Natural killer cell (primary cell): ENCODE measurements around the gene CCL27. TPM values are rescaled to one million over a fixed set of nuclear protein-coding genes. Genes with fewer than 3 reads are reported as not detected.

Source experiments
- ATAC-seq, 3 donors: fragments of 150-1000 bp in 2 of 3; fragments of 200-7000 bp in 1 of 3; cut with Tn5 transposase; 1 replicate in 1 of 3; 2 replicates in 2 of 3; pipeline ENCODE4 v1.10.0; 2021; ENCODE audit warnings: mild to moderate bottlenecking in 2 of 3, moderate library complexity in 2 of 3
- DNase-seq, 2 donors: peaks; one replicate each; pipeline versions ENCODE4 v3.0.0 to v3.0.0-alpha.2; 2013 to 2021; ENCODE audit warnings: mixed read lengths in 1 of 2
- H3K27ac ChIP-seq: one replicate; pipeline ENCODE4 v1.5.1; 2013; ENCODE audit warnings: mild to moderate bottlenecking, low read length
- H3K27me3 ChIP-seq: one replicate; pipeline ENCODE4 v1.6.1; 2013; ENCODE audit warnings: low read length; ENCODE audit not compliant: control insufficient read depth, insufficient read depth
- H3K36me3 ChIP-seq: one replicate; pipeline ENCODE4 v1.6.1; 2013; ENCODE audit warnings: low read length; ENCODE audit not compliant: control insufficient read depth, insufficient read depth
- H3K4me1 ChIP-seq: one replicate; pipeline ENCODE4 v1.6.1; 2013; ENCODE audit warnings: low read length; ENCODE audit not compliant: control insufficient read depth, insufficient read depth
- H3K4me3 ChIP-seq: one replicate; pipeline ENCODE4 v1.5.1; 2013; ENCODE audit warnings: low read length
- H3K9me3 ChIP-seq: one replicate; pipeline ENCODE4 v1.6.1; 2013; ENCODE audit warnings: low read length; ENCODE audit not compliant: control insufficient read depth, insufficient read depth
- H3K27ac Mint-ChIP-seq, 2 donors: one replicate each; pipeline ENCODE4 v1.8.0; 2022; ENCODE audit warnings: mild to moderate bottlenecking in 2 of 2, mixed read lengths in 2 of 2, moderate library complexity in 1 of 2
- H3K27me3 Mint-ChIP-seq, 2 donors: one replicate each; pipeline ENCODE4 v1.8.0; 2022; ENCODE audit warnings: low read depth in 2 of 2, mixed read lengths in 2 of 2
- H3K36me3 Mint-ChIP-seq: one replicate; pipeline ENCODE4 v1.8.0; 2022; ENCODE audit warnings: mixed read lengths
- H3K4me1 Mint-ChIP-seq, 2 donors: one replicate each; pipeline ENCODE4 v1.8.0; 2022; ENCODE audit warnings: mixed read lengths in 2 of 2
- H3K4me3 Mint-ChIP-seq: one replicate; pipeline ENCODE4 v1.8.0; 2022; ENCODE audit warnings: mild to moderate bottlenecking, moderate library complexity, mixed read lengths
- H3K9me3 Mint-ChIP-seq, 2 donors: one replicate each; pipeline ENCODE4 v1.8.0; 2022; ENCODE audit warnings: mixed read lengths in 2 of 2
- WGBS: methylation state at CpG from one replicate; pipeline ENCODE4 v1.1.7; 2013; ENCODE audit warnings: missing lambda C conversion rate; ENCODE audit not compliant: insufficient coverage; 5-methylcytosine and 5-hydroxymethylcytosine counted together
- intact Hi-C: fragments of 100-400 bp; cut with micrococcal nuclease; formaldehyde crosslinking; loops from one replicate; pipeline ENCODE4 v1.14.2; 2022
- total RNA-seq, 4 donors: library from RNA; stranded (reverse); fragments of 120-200 nt in 1 of 4; gene quantifications; one replicate each; pipeline versions ENCODE4 v1.2.3 to v1.2.4, GENCODE V29; 2013 to 2022
- TF ChIP-seq, protein P1 (sequence below): fragments of 200-600 bp; IDR thresholded peaks from one replicate; pipeline ENCODE4 v1.8.0; 2022; ENCODE audit warnings: antibody characterized with exemption

The CCL27 gene
- total RNA-seq, 3 donors from 2014 or later (not counting 1 experiment from before 2014, with no cell fraction given): not detected

DNA sequence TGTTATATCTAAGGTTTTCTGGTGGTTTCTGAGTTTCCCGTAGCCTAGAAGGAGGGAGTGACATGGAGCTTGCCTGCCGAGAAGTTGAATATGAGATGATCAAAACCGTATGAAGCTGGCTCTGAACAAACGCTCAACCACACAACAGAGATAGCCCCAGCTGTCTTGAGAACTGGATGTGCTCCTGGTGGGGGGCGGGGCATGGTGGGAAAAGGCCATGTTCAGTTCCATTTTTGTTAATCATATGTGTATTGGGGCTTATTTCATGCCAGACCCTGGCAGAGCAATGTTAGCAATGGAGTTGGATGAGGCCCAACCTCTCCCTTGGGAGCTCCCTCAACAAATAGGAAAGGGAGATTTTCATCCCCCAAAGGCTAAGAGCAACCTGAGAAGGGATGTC lies 23.8 kb upstream of the CCL27 start:
- intact Hi-C loops: no loop called here
- Mint-ChIP-seq H3K4me3 (no peak overlapping the region), H3K9me3 (no peaks in the 10 kb centered on the region), H3K27me3 (peaks cover 0 to 3% of the 10 kb centered on the region in 2 donors), H3K27ac (no peak overlapping the region), H3K36me3 (no peaks in the 10 kb centered on the region), H3K4me1 (peaks cover 8 to 10% of the 10 kb centered on the region in 2 donors)
- Histone ChIP-seq H3K27me3 (no peaks in the 10 kb centered on the region), H3K4me1 (no peaks in the 10 kb centered on the region), H3K9me3 (no peaks in the 10 kb centered on the region), H3K4me3 (no peak overlapping the region), H3K36me3 (no peaks in the 10 kb centered on the region), H3K27ac (no peak overlapping the region)
- whole genome bisulfite sequencing: 90% methylated on average over 5 of the region's 5 CpGs
- TF ChIP-seq, protein P1, sequence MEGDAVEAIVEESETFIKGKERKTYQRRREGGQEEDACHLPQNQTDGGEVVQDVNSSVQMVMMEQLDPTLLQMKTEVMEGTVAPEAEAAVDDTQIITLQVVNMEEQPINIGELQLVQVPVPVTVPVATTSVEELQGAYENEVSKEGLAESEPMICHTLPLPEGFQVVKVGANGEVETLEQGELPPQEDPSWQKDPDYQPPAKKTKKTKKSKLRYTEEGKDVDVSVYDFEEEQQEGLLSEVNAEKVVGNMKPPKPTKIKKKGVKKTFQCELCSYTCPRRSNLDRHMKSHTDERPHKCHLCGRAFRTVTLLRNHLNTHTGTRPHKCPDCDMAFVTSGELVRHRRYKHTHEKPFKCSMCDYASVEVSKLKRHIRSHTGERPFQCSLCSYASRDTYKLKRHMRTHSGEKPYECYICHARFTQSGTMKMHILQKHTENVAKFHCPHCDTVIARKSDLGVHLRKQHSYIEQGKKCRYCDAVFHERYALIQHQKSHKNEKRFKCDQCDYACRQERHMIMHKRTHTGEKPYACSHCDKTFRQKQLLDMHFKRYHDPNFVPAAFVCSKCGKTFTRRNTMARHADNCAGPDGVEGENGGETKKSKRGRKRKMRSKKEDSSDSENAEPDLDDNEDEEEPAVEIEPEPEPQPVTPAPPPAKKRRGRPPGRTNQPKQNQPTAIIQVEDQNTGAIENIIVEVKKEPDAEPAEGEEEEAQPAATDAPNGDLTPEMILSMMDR: no peak
- DNase-seq: no peak
- no peak for ATAC-seq

DNA sequence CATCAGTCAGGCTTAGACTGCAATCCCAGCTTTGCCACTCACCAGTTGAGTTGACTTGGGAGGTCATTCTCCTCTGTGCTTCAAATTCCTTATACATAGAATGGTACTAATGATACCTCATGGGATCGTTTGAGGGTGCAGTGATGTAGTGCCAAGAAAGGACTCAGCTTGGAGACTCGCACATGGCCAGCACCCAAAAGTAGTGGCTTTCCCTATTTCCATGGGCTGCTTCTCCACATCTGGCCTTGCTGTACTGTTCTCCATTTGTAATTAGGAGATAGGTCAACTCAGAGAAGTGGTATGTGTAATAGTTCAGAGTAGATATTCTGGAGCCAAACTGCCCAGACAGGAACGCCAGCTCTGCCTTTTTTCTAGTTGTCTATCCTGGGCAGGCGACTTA lies 23.1 kb upstream of the CCL27 start:
- no peak for ATAC-seq
- H3K4me1 ChIP-seq: no peaks in the 10 kb centered on the region
- no peak overlapping the region for H3K27ac ChIP-seq
- no peaks in the 10 kb centered on the region for H3K27me3 ChIP-seq
- no peaks in the 10 kb centered on the region for H3K36me3 ChIP-seq
- intact Hi-C loops: no loop called here
- H3K36me3 Mint-ChIP-seq: no peaks in the 10 kb centered on the region
- H3K27me3 Mint-ChIP-seq: peaks cover 0 to 3% of the 10 kb centered on the region in 2 donors
- no peak overlapping the region for H3K4me3 ChIP-seq
- no peaks in the 10 kb centered on the region for H3K9me3 Mint-ChIP-seq
- H3K4me1 Mint-ChIP-seq: peaks cover 8 to 10% of the 10 kb centered on the region in 2 donors
- 75% methylated on average over 4 of the region's 4 CpGs for WGBS
- DNase-seq: no peak
- H3K9me3 ChIP-seq: no peaks in the 10 kb centered on the region
- TF ChIP-seq, protein P1: no peak
- no peak overlapping the region for H3K27ac Mint-ChIP-seq
- H3K4me3 Mint-ChIP-seq: no peak overlapping the region

DNA sequence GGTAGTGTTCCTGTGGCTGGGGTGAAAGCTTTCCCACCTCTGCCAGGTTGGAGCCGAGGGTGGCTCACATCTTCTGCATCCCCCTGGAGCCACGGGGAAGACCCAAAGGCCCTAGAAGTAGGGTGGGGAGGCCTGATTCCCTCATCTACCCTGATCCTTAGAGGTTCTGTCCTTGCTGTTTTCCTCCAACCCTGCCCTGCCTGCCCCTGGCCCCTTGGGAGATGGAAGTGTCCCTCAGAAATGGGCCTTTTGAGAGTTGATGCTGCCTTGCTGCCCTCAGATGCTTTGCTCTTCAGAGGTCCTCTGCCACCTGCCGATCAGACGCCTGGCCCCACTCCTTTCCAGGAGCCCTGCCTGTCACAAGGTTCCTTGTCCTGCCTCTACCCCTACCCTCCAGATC lies 22.4 kb upstream of the CCL27 start:
- intact Hi-C loops: no loop called here
- TF ChIP-seq, protein P1: no peak
- no peaks in the 10 kb centered on the region for H3K9me3 ChIP-seq

GRCh38 chr9:34684145-34684544 lies 21.7 kb upstream of the CCL27 start:
- ATAC-seq (no peak), DNase-seq (no peak)
- Mint-ChIP-seq H3K27me3 (peaks cover 0 to 3% of the 10 kb centered on the region in 2 donors), H3K4me3 (no peak overlapping the region), H3K27ac (no peak overlapping the region), H3K36me3 (no peaks in the 10 kb centered on the region), H3K4me1 (peaks cover 8 to 10% of the 10 kb centered on the region in 2 donors), H3K9me3 (no peaks in the 10 kb centered on the region)
- Histone ChIP-seq H3K9me3 (no peaks in the 10 kb centered on the region), H3K27ac (no peak overlapping the region), H3K4me1 (no peaks in the 10 kb centered on the region), H3K27me3 (no peaks in the 10 kb centered on the region), H3K36me3 (no peaks in the 10 kb centered on the region), H3K4me3 (no peak overlapping the region)
- intact Hi-C loops: no loop called here
- TF ChIP-seq, protein P1: no peak
- 82% methylated on average over 4 of the region's 4 CpGs for WGBS

More for the DNA sequence above, 22.4 kb upstream of the CCL27 start:
- peaks cover 0 to 3% of the 10 kb centered on the region in 2 donors for H3K27me3 Mint-ChIP-seq
- DNase-seq: no peak
- H3K4me3 Mint-ChIP-seq: no peak overlapping the region
- no peaks in the 10 kb centered on the region for H3K27me3 ChIP-seq
- no peak overlapping the region for H3K27ac Mint-ChIP-seq
- no peaks in the 10 kb centered on the region for H3K9me3 Mint-ChIP-seq
- H3K4me1 Mint-ChIP-seq: peaks cover 8 to 10% of the 10 kb centered on the region in 2 donors
- H3K36me3 ChIP-seq: no peaks in the 10 kb centered on the region
- H3K27ac ChIP-seq: no peak overlapping the region
- H3K36me3 Mint-ChIP-seq: no peaks in the 10 kb centered on the region
- no peak overlapping the region for H3K4me3 ChIP-seq
- ATAC-seq: no peak
- WGBS: 100% methylated on average over 2 of the region's 4 CpGs
- H3K4me1 ChIP-seq: no peaks in the 10 kb centered on the region
